GM18858 (cell line): Measurements from ENCODE around the gene CHRD.

Source experiments
- ATAC-seq: cut with Tn5 transposase; IDR thresholded peaks from one replicate; pipeline ENCODE4 v1.9.1; 2021; ENCODE audit not compliant: unreplicated experiment

The CHRD gene

DNA sequence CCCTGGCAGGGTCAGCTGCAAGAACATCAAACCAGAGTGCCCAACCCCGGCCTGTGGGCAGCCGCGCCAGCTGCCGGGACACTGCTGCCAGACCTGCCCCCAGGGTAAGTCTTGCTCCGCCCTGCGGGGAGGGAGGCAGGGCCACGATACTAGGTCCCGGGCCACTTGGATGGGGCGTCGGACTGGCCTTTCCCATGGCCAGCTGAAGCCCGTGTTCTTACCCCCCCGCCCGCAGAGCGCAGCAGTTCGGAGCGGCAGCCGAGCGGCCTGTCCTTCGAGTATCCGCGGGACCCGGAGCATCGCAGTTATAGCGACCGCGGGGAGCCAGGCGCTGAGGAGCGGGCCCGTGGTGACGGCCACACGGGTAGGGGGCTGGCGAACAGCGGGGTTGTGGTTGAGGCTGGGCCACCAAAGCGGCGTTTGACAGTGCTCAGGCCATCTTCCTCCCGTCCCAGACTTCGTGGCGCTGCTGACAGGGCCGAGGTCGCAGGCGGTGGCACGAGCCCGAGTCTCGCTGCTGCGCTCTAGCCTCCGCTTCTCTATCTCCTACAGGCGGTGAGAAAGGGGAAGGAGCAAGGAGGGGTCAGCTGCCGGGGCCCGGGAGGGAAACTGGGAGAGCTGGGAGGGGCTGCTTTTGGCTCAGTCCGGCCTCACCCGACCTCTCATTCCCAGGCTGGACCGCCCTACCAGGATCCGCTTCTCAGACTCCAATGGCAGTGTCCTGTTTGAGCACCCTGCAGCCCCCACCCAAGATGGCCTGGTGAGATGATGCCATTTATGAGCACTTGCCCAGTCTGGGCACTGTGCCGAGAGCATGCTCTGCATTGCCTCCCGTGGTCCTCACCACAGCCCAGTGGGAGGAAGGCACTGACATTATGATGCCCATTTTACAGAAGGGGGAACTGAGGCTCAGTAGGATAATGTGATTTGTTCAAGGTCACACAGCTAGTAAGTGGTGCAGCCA is 1.7 kb downstream of the CHRD start:
- ATAC-seq = no peak

DNA sequence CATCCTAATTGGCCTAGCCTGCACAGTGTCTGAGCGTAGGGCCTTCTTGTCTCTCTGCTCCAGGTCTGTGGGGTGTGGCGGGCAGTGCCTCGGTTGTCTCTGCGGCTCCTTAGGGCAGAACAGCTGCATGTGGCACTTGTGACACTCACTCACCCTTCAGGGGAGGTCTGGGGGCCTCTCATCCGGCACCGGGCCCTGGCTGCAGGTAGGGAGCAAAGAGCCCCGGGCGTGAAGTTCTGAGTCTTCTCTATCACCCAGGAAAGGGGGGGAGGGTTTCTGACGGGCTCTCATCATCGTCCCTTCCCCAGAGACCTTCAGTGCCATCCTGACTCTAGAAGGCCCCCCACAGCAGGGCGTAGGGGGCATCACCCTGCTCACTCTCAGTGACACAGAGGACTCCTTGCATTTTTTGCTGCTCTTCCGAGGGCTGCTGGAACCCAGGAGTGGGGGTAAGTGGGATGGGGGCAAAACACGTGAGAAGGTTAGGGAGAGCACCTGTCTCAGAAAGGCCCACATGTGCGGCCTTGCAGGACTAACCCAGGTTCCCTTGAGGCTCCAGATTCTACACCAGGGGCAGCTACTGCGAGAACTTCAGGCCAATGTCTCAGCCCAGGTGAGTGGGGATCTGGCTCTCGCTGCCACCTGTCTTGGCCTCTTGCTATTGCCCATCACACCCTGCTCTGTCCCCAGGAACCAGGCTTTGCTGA is 2.6 kb downstream of the CHRD start:
- ATAC-seq = no peak

DNA sequence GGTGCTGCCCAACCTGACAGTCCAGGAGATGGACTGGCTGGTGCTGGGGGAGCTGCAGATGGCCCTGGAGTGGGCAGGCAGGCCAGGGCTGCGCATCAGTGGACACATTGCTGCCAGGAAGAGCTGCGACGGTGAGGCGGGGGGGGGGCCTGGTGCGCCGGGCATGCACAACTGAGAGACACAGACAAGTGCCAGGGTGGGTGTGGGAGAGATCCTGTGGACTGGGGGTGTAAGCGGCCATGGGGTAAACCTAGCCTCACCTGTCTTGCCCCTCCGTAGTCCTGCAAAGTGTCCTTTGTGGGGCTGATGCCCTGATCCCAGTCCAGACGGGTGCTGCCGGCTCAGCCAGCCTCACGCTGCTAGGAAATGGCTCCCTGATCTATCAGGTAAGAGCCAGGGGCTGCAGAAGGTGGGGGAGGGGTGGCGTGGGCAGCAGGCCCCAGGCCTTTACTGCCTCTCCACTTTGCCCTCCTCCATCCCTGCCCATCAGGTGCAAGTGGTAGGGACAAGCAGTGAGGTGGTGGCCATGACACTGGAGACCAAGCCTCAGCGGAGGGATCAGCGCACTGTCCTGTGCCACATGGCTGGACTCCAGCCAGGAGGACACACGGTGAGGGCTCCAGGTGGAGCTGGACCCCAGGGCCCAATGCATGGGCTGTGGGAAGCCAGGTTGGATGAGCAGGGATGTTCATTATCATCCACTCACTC is 3.3 kb downstream of the CHRD start:
- no peak for ATAC-seq

DNA sequence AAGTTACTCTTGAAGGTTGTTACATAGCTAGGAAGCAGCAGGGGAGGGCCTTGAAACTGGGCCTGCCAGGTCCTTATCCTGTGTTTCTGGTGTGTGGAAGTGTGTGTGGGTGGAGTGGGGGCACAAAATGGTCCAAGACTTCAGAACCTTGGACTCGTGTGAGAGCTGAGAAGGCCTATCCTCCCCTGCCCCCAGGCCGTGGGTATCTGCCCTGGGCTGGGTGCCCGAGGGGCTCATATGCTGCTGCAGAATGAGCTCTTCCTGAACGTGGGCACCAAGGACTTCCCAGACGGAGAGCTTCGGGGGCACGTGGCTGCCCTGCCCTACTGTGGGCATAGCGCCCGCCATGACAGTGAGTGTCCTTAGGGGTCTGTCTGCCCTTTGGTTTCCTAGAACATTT is 4.5 kb downstream of the CHRD start:
- ATAC-seq = no peak

DNA sequence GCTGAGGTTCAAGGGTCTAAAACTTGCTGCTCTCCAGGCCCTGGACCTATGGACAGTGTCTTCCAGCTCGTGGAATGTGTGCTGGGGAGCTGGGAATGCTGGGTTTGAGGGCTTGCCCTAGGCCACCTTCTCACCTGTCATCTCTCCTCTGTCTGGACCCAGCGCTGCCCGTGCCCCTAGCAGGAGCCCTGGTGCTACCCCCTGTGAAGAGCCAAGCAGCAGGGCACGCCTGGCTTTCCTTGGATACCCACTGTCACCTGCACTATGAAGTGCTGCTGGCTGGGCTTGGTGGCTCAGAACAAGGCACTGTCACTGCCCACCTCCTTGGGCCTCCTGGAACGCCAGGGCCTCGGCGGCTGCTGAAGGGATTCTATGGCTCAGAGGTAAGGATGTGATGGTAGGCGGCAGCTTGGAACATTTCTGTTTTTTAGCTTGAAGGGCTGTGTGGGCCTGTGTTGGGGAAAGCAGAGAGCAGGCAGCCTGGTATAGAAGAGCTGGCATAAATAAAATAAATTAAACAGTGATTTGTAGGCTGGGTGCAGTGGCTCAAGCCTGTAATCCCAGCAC is 5.1 kb downstream of the CHRD start:
- no peak for ATAC-seq

DNA sequence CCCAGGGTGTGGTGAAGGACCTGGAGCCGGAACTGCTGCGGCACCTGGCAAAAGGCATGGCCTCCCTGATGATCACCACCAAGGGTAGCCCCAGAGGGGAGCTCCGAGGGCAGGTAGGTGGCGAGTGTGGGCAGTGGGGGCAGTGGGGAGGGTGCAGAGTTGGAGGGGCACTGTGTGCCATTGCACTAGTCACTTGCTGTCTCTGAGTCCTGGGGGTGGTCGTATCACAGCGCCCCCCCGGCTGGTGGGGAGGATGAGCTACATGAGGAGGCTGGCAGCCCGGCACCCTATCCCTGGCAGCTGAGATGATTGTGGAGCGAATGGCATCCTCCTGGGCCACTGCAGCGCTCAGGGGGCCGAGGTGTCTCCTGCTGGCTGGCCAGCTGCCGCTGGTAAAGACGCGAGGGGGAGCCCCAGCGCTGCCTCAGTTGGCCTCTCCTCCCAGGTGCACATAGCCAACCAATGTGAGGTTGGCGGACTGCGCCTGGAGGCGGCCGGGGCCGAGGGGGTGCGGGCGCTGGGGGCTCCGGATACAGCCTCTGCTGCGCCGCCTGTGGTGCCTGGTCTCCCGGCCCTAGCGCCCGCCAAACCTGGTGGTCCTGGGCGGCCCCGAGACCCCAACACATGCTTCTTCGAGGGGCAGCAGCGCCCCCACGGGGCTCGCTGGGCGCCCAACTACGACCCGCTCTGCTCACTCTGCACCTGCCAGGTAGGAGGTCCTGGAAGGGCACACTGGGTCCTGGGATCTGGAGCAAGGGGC is 6.4 kb downstream of the CHRD start:
- no peak for ATAC-seq

DNA sequence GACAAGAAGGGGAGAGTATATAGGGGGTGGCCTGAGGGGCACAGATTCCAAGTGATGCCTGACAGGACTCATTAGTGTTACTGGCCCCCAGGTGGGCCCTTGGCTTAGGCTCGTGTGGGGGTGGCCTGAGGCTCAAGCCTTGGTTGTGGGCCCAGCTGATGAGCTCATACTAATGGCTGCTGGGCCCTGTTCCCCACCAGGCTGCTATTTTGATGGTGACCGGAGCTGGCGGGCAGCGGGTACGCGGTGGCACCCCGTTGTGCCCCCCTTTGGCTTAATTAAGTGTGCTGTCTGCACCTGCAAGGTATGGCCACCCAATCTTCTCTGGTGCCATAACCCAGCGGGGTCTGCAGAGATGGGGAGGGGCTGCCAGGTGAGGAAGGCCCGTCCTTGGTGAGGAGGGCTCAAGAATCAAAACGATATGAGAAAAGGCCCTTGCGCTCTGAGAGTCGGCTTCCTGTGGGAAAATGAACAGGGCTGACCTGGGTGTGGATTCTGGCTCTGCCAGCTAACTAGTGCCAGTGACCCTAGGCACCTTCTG is 7.4 kb downstream of the CHRD start:
- no peak for ATAC-seq

DNA sequence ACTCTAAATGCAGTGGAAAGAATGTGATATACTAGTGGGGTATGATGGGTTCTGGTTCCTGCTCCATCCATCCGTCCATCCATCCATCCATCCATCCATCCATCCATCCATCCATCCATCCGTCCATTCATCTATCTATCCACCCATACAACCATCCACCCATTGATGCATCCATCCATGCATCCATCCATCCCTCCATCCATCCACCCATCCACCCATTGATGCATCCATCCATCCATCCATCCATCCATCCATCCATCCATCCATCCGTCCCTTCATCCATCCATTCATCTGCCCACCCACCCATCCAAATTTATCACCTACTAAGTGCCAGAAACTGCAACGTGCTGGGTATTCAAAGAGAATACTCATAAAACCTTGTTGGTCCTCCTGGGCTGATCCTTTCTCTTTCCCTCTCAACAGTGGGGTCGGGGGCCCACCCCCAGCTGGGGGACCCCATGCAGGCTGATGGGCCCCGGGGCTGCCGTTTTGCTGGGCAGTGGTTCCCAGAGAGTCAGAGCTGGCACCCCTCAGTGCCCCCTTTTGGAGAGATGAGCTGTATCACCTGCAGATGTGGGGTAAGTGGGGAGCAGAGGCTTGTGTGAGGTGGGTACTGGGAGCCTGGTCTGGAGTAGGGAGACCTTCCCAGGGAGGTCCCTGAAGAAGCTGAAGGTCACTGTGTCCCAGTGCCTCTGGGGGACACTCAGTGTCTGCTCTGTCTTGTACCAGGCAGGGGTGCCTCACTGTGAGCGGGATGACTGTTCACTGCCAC is 8.5 kb downstream of the CHRD start:
- no peak for ATAC-seq

DNA sequence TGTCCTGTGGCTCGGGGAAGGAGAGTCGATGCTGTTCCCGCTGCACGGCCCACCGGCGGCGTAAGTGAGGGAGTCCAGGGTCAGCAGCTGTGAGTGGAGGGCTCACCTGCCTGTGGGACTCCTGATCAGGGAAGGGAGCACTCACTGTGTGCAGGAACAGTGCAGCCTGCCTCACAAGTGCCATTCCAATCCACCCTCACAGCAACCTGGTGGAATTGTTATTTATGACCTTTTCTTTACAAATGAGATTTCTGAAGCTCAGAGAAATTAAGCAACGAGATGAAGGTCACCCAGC is 9.0 kb downstream of the CHRD start:
- ATAC-seq = no peak

DNA sequence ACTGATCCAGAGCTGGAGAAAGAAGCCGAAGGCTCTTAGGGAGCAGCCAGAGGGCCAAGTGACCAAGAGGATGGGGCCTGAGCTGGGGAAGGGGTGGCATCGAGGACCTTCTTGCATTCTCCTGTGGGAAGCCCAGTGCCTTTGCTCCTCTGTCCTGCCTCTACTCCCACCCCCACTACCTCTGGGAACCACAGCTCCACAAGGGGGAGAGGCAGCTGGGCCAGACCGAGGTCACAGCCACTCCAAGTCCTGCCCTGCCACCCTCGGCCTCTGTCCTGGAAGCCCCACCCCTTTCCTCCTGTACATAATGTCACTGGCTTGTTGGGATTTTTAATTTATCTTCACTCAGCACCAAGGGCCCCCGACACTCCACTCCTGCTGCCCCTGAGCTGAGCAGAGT is 9.5 kb downstream of the CHRD start:
- ATAC-seq = no peak

DNA sequence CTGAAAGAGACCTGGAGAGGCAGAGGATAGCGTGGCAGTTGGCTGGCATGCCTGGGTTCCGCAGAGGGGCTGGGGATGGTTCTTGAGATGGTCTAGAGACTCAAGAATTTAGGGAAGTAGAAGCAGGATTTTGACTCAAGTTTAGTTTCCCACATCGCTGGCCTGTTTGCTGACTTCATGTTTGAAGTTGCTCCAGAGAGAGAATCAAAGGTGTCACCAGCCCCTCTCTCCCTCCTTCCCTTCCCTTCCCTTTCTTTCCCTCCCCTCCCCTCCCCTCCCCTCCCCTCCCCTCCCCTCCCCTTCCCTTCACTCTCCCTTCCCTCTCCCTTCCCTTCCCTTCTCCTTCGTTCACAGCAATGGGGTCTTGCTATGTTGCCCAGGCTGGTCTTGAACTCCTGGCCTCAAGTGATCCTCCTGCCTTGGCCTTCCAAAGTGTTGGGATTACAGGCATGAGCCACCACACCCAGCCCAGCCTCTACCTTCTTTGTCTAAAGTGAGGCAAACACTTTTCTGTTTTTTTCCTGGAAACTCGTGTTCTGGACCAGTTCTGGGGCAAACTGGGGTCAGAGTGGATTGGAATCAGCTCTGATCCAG is 10.2 kb downstream of the CHRD start:
- no peak for ATAC-seq

DNA sequence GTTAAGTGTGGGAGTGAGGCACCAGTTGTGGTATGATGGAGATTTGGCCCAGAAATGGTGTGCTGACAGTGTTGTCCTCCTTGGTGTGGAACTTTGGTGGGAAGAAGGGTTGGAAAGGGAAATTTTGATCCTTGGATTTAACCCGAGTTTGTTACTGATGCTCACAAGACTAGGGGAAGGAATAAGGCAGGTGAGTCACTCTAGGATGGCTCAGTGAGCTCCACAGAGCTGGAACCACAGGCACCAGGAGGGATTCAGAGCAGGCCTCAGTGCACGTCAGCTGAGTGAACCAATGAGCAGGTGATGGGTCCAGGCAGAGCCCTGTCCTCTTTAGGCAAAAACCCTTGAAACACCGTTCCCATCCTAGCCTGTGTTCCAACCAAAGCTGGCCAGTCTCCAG is 11.4 kb downstream of the CHRD start:
- ATAC-seq = no peak

DNA sequence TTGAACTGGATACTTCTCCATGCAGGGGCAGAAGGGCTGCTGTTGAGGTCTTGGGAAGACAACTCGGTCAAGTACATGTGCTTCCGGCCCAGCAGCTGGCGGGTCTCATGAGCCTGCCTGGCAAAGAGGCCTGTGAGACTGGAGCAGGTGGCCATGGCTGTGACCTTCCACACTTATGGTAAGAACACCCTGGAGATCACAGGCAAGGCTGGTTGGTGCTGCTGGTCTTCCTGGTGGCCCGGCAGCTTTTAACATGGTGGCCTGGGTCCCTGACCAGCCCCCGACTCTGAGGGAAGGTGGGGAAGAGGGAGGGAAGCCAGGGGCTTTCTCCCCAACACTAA is 15.4 kb downstream of the CHRD start:
- ATAC-seq = no peak

DNA sequence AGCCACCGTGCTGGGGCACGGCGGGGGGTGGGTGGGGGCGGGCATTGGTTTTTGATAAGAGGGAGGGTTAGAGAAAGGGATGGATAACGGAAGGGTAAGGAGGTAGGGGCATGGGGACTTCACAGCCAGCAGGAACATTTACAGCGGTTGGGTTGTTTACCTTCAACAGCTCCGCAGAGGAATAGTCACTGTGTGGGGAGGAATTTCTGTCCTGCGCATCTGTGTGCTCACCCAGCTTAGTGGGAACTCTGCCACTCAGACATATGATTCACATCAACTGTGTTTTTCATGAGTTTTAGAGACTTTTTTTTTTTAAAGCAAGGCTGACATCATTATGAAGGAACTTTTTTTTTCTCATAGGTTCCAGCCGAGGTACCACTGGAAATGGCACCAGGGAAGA is 19.6 kb downstream of the CHRD start:
- no peak for ATAC-seq

DNA sequence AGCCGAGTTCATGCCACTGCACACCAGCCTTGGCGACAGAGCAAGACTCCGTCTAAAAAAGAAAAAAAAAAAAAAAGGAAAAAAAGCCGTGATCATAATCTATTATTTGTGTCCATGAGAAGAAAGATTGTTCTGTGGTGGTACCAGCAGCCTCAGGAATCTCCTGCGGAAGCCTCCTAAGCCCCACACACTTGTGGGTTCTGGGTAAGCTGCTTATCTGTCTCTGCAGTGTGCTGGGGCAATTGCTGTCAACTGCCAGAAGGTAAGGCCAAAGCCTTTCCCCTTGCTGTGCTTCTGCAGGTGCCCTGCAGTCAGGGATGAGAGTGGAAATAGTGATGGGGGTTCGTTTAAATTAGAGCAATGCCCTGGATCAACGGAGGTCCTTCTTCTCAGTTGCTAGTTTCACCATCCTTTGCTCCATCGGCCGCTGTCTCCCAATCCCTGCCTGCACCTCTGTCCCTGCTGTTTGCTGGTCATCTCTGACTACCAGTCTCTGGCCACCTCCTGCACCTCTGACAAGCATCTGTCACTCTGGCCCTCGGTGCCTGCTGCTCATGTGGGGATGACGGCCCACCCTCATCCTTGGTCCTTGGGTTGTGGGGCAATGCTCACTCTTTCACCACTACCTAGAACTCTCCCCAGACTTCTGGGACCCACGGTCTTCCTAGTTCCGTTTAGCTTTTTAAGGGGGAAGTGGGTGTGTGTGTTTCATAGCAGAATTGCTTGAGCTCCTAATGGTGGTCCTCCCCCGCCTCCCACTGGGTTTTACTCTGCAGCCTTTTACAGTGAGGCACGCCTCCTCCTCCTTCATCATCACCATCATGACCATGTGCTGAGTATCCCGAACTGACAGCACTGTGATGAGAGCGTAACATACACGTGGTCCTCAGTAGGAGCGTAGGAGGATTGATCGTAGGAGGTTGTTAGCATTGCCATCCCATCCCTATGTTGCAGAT is 25.5 kb downstream of the CHRD start:
- no peak for ATAC-seq

DNA sequence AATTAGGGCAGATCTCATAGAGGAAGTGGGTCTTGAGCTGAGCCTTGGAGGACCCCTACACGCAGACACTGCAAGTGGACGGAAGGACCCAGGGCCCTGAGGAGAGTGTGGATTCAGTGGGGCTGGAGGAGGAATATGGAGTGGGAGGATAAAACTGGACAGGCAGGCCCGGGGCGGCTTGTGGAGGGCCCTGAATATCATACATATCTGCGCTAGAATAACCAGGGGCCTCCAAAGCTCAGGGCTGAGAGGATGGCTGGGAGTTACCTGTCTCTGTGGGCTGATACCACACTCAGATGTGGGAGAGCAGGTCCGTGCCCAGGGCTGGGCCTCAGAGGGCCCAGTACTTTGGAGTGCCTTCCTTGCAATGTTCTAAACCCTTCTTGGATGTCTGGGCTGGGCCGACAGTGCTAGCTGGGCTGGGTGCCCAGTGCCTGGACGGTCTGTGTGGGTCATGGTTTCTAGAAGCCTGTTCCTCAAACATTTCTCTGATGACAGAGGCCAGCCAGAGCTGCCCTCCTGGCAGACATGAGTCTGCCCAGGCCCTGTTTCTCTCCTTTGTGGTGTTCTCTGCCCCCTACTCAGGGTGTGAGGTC is 29.6 kb downstream of the CHRD start:
- ATAC-seq = no peak

DNA sequence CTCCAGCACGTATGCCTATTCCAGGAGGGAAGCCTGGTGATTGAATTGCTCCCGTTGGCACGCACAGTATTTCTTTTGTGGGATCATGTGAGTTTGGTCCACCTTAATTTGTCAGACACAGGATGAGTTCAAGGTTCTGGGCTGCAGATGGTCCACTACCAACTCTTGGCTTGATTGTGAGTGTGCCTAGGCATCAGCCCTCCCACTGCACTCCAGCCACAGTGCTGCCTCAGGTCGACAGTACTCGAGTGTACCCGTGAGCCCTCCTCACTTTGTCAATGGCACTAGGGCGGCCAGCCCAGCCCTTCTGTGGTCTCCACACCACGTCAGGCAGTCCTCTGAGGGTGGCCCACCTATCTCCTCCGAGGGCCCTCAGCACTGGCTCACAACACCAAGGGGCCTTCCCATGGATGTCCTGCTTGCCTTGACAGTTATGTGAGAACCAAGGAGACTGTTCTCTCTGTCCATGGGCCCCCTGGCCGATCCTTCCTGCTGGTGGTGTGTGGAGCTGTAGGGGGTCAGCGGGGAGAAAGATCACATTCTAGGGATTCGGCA is 30.2 kb downstream of the CHRD start:
- no peak for ATAC-seq
